Prostate gland (tissue), 2 donors: ENCODE data around the gene ARFGEF2.

Experiments used
- CTCF ChIP-seq, 4 experiments: fragments of 200-600 bp in 2 of 4; fragments of 450-650 bp in 2 of 4; sonication (generic) in 2 of 4; IDR thresholded peaks; 1 replicate in 3 of 4; 2 replicates in 1 of 4; pipeline ENCODE4 v1.5.1; 2016 to 2019; ENCODE audit warnings: antibody characterized with exemption in 4 of 4, mild to moderate bottlenecking in 2 of 4, moderate library complexity in 2 of 4
- POLR2A ChIP-seq: fragments of 450-650 bp; IDR thresholded peaks from one replicate; pipeline ENCODE4 v1.6.1; 2016; ENCODE audit warnings: antibody characterized with exemption, mild to moderate bottlenecking
- POLR2AphosphoS5 ChIP-seq: sonication (generic); formaldehyde crosslinking; IDR thresholded peaks from one replicate; pipeline ENCODE4 v1.6.1; 2017; ENCODE audit warnings: antibody characterized with exemption

- TF ChIP-seq POLR2AphosphoS5, result no peak
- TF ChIP-seq CTCF (IDR thresholded peaks at IDR 0.05), result no peak
- no peak for TF ChIP-seq POLR2A
Observed at GRCh38 chr20:48948612-48949011, 27.1 kb downstream of the ARFGEF2 start.
